A549 (cell line): Measurements from ENCODE around the gene SLC1A3.

Experiments used
- EP300 ChIP-seq, 2 experiments: fragments of >200 bp; sonication (Bioruptor Twin); formaldehyde crosslinking; IDR thresholded peaks; 2 replicates in 1 of 2; 3 replicates in 1 of 2; pipeline ENCODE4 v1.6.1; 2016 to 2017
- FOXS1 ChIP-seq: fragments of 250-450 bp; sonication (Bioruptor Pico); IDR thresholded peaks from 2 replicates; pipeline ENCODE4 v1.5.0; 2020; ENCODE audit warnings: mild to moderate bottlenecking, moderate library complexity
- JUNB ChIP-seq: fragments of >200 bp; sonication (Bioruptor Twin); formaldehyde crosslinking; IDR thresholded peaks from 2 replicates; pipeline ENCODE4 v1.6.1; 2016
- MAX ChIP-seq: IDR thresholded peaks from 2 replicates; pipeline ENCODE4 v1.6.1; 2012
- MAZ ChIP-seq: fragments of 150-350 bp; IDR thresholded peaks from 2 replicates; pipeline ENCODE4 v1.6.1; 2014; ENCODE audit warnings: antibody characterized with exemption, low read depth, low read length, borderline replicate concordance
- RCOR1 ChIP-seq: fragments of 150-350 bp; IDR thresholded peaks from 2 replicates; pipeline ENCODE4 v1.6.1; 2014; ENCODE audit warnings: antibody characterized with exemption, low read length, low read depth
- USF2 ChIP-seq: fragments of 450-650 bp; IDR thresholded peaks from 2 replicates; pipeline ENCODE4 v1.6.1; 2014; ENCODE audit warnings: antibody characterized with exemption
- TF ChIP-seq, protein P1 (sequence below): fragments of >200 bp; sonication (Bioruptor Twin); formaldehyde crosslinking; IDR thresholded peaks from 3 replicates; pipeline ENCODE4 v1.5.1; 2016

DNA sequence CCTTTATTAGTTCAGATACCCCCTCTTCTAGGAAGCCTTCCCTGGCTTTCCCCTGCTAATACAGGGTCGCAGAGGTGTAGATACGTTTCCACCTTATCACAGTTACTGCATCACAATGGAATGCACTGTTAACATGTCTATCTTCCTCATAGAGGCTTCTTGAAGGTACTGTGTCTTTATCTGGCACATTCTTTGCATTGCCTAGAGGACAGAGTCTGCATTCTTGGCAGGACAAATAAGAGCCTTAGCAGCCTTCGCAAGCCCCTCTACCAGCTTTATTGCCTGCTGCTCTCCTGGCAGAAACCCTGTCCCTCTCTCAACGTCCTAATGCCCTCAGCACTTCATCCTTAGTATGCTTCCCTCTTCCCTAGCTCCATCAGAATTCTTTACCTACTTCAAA is 31.6 kb downstream of the SLC1A3 start:
- TF ChIP-seq, protein P1, sequence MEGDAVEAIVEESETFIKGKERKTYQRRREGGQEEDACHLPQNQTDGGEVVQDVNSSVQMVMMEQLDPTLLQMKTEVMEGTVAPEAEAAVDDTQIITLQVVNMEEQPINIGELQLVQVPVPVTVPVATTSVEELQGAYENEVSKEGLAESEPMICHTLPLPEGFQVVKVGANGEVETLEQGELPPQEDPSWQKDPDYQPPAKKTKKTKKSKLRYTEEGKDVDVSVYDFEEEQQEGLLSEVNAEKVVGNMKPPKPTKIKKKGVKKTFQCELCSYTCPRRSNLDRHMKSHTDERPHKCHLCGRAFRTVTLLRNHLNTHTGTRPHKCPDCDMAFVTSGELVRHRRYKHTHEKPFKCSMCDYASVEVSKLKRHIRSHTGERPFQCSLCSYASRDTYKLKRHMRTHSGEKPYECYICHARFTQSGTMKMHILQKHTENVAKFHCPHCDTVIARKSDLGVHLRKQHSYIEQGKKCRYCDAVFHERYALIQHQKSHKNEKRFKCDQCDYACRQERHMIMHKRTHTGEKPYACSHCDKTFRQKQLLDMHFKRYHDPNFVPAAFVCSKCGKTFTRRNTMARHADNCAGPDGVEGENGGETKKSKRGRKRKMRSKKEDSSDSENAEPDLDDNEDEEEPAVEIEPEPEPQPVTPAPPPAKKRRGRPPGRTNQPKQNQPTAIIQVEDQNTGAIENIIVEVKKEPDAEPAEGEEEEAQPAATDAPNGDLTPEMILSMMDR, result no peak
- TF ChIP-seq MAZ, result no peak
- no peak for TF ChIP-seq FOXS1
- no peak for TF ChIP-seq USF2
- no peak for TF ChIP-seq RCOR1
- no peak for TF ChIP-seq EP300 (IDR thresholded peaks at IDR 0.05)
- no peak for TF ChIP-seq JUNB
- no peak for TF ChIP-seq MAX
